ENCODE measurements around the gene PGBD5.
"Not testable (repeated sequence)": the region's sequence is repeated elsewhere in the genome, so short reads cannot be mapped to it uniquely, and the experiment has no call there.

The PGBD5 gene

GRCh38 chr1:230423951-230424350, 2.2 kb downstream of the PGBD5 start:
- Histone ChIP-seq H3K9me3 (ENCODE audit: low read length) (no peaks in the 10 kb centered on the region), H3K9ac (ENCODE audit: low read length) (no peak overlapping the region), H3K4me1 (ENCODE audit: insufficient read depth, low read length) (no peaks in the 10 kb centered on the region), H3K36me3 (ENCODE audit: insufficient read depth, low read length) (no peaks in the 10 kb centered on the region), H3K27ac (ENCODE audit: low read depth, low read length) (no peak overlapping the region), H3K4me3 (ENCODE audit: low read depth in 1 of 2, low read length in 2 of 2) (no peak overlapping the region), H3K27me3 (ENCODE audit: control insufficient read depth in 1 of 2, insufficient read depth in 2 of 2, low read length in 2 of 2) (peaks cover 21 to 41% of the 10 kb centered on the region in 2 donors)

DNA sequence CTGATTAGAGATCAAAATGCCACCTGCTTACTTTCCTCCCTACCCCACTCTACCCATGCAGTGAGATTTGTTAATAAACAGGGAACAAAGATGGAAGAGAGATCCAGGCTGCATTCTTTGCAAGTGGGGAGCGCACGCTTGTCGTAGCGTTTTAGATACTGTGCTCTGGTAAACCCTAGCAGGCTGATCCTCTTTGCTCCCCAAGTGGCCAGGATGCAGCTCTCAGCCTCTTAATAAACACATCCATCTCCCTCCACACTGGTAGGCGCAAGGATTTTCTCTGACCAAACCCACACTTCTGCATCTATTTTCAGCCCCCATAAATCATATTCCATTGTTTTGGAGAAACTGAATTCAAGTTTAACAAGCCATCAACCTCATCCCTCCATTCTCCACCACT, 2.9 kb downstream of the PGBD5 start:
- H3K27ac ChIP-seq (ENCODE audit: low read depth, low read length), result no peak overlapping the region
- H3K4me1 ChIP-seq (ENCODE audit: insufficient read depth, low read length), result no peaks in the 10 kb centered on the region
- H3K9me3 ChIP-seq (ENCODE audit: low read length), result no peaks in the 10 kb centered on the region
- H3K27me3 ChIP-seq (ENCODE audit: control insufficient read depth in 1 of 2, insufficient read depth in 2 of 2, low read length in 2 of 2), result peaks cover 21 to 41% of the 10 kb centered on the region in 2 donors
- H3K4me3 ChIP-seq (ENCODE audit: low read depth in 1 of 2, low read length in 2 of 2), result no peak overlapping the region
- H3K9ac ChIP-seq (ENCODE audit: low read length), result no peak overlapping the region
- no peaks in the 10 kb centered on the region for H3K36me3 ChIP-seq (ENCODE audit: insufficient read depth, low read length)

DNA sequence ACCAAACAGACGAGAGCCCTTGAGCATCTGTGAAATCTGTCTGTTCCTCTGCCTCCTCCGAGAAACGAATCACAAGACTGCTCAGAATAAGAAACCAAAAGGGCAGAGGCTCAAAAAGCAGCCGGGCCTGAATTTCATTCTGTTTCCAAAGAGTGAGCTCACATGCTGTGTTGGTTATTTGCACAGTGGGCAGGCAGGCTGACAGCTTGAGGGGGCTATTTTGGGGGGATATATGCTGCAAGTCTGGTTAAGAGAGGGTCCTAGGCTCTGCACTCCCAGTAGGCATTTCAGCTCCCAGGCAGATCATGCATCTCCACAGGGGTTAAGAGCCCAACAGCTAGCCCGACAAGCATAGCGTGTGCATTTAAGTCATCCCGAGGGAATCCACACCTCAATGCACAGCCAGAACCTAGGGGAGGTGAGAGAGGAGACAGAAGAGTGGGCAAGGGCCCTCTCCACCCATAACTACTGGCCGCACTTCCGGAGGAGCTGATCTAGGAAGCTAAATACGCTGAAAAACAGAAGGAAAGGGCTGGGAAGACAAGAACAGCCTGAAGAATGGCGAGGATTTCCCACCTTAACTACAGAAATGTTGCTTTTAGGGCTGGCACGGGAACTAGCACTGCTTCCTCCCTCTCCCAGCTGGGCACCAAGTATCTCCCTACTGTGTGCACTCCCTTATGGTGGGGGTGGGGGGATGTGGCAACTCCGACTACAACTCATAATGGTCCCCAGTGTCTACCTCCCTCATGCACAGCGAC, 3.7 kb downstream of the PGBD5 start:
- Histone ChIP-seq H3K27ac (ENCODE audit: low read depth, low read length) (no peak overlapping the region), H3K4me1 (ENCODE audit: insufficient read depth, low read length) (no peaks in the 10 kb centered on the region), H3K36me3 (ENCODE audit: insufficient read depth, low read length) (no peaks in the 10 kb centered on the region), H3K4me3 (ENCODE audit: low read depth in 1 of 2, low read length in 2 of 2) (no peak overlapping the region), H3K9ac (ENCODE audit: low read length) (no peak overlapping the region), H3K9me3 (ENCODE audit: low read length) (no peaks in the 10 kb centered on the region), H3K27me3 (ENCODE audit: control insufficient read depth in 1 of 2, insufficient read depth in 2 of 2, low read length in 2 of 2) (peaks cover 21 to 41% of the 10 kb centered on the region in 2 donors)

- H3K4me3 ChIP-seq (ENCODE audit: low read depth in 1 of 2, low read length in 2 of 2), result no peak overlapping the region
- H3K36me3 ChIP-seq (ENCODE audit: insufficient read depth, low read length), result no peaks in the 10 kb centered on the region
- no peak overlapping the region for H3K27ac ChIP-seq (ENCODE audit: low read depth, low read length)
- no peaks in the 10 kb centered on the region for H3K9me3 ChIP-seq (ENCODE audit: low read length)
- peaks cover 21 to 41% of the 10 kb centered on the region in 2 donors for H3K27me3 ChIP-seq (ENCODE audit: control insufficient read depth in 1 of 2, insufficient read depth in 2 of 2, low read length in 2 of 2)
- no peaks in the 10 kb centered on the region for H3K4me1 ChIP-seq (ENCODE audit: insufficient read depth, low read length)
- H3K9ac ChIP-seq (ENCODE audit: low read length), result no peak overlapping the region
Observed at GRCh38 chr1:230421481-230421880, 4.7 kb downstream of the PGBD5 start.

- H3K27ac ChIP-seq (ENCODE audit: low read depth, low read length); H3K9ac ChIP-seq (ENCODE audit: low read length); H3K9me3 ChIP-seq (ENCODE audit: low read length); H3K4me3 ChIP-seq (ENCODE audit: low read depth in 1 of 2, low read length in 2 of 2); H3K4me1 ChIP-seq (ENCODE audit: insufficient read depth, low read length); H3K36me3 ChIP-seq (ENCODE audit: insufficient read depth, low read length): not testable (repeated sequence)
- peaks cover 21 to 40% of the 10 kb centered on the region in 2 donors for H3K27me3 ChIP-seq (ENCODE audit: control insufficient read depth in 1 of 2, insufficient read depth in 2 of 2, low read length in 2 of 2)
Observed at GRCh38 chr1:230420372-230420771, 5.8 kb downstream of the PGBD5 start.

GRCh38 chr1:230416430-230416829, 9.7 kb downstream of the PGBD5 start:
- Histone ChIP-seq H3K9ac (ENCODE audit: low read length) (no peak overlapping the region), H3K9me3 (ENCODE audit: low read length) (no peaks in the 10 kb centered on the region), H3K36me3 (ENCODE audit: insufficient read depth, low read length) (no peaks in the 10 kb centered on the region), H3K4me1 (ENCODE audit: insufficient read depth, low read length) (no peaks in the 10 kb centered on the region), H3K27ac (ENCODE audit: low read depth, low read length) (no peak overlapping the region), H3K4me3 (ENCODE audit: low read depth in 1 of 2, low read length in 2 of 2) (no peak overlapping the region), H3K27me3 (ENCODE audit: control insufficient read depth in 1 of 2, insufficient read depth in 2 of 2, low read length in 2 of 2) (peaks cover 0 to 4% of the 10 kb centered on the region in 2 donors)

- no peak overlapping the region for H3K27ac ChIP-seq (ENCODE audit: low read depth, low read length)
- H3K4me1 ChIP-seq (ENCODE audit: insufficient read depth, low read length), result no peaks in the 10 kb centered on the region
- H3K9me3 ChIP-seq (ENCODE audit: low read length), result no peaks in the 10 kb centered on the region
- H3K9ac ChIP-seq (ENCODE audit: low read length), result no peak overlapping the region
- H3K36me3 ChIP-seq (ENCODE audit: insufficient read depth, low read length), result no peaks in the 10 kb centered on the region
- no peak overlapping the region for H3K4me3 ChIP-seq (ENCODE audit: low read depth in 1 of 2, low read length in 2 of 2)
- H3K27me3 ChIP-seq (ENCODE audit: control insufficient read depth in 1 of 2, insufficient read depth in 2 of 2, low read length in 2 of 2), result no peaks in the 10 kb centered on the region
Observed at GRCh38 chr1:230415405-230416132, 10.6 kb downstream of the PGBD5 start.

GRCh38 chr1:230414694-230415093, 11.4 kb downstream of the PGBD5 start:
- Histone ChIP-seq H3K4me3 (ENCODE audit: low read depth in 1 of 2, low read length in 2 of 2) (no peak overlapping the region), H3K4me1 (ENCODE audit: insufficient read depth, low read length) (no peaks in the 10 kb centered on the region), H3K9me3 (ENCODE audit: low read length) (no peaks in the 10 kb centered on the region), H3K27ac (ENCODE audit: low read depth, low read length) (no peak overlapping the region), H3K36me3 (ENCODE audit: insufficient read depth, low read length) (no peaks in the 10 kb centered on the region), H3K27me3 (ENCODE audit: control insufficient read depth in 1 of 2, insufficient read depth in 2 of 2, low read length in 2 of 2) (no peaks in the 10 kb centered on the region), H3K9ac (ENCODE audit: low read length) (no peak overlapping the region)

- no peaks in the 10 kb centered on the region for H3K4me1 ChIP-seq (ENCODE audit: insufficient read depth, low read length)
- H3K9me3 ChIP-seq (ENCODE audit: low read length), result no peaks in the 10 kb centered on the region
- H3K27ac ChIP-seq (ENCODE audit: low read depth, low read length), result no peak overlapping the region
- no peak overlapping the region for H3K4me3 ChIP-seq (ENCODE audit: low read depth in 1 of 2, low read length in 2 of 2)
- H3K36me3 ChIP-seq (ENCODE audit: insufficient read depth, low read length), result no peaks in the 10 kb centered on the region
- H3K9ac ChIP-seq (ENCODE audit: low read length), result no peak overlapping the region
- no peaks in the 10 kb centered on the region for H3K27me3 ChIP-seq (ENCODE audit: control insufficient read depth in 1 of 2, insufficient read depth in 2 of 2, low read length in 2 of 2)
Observed at GRCh38 chr1:230414102-230414501, 12.0 kb downstream of the PGBD5 start.

GRCh38 chr1:230413061-230413460, 13.1 kb downstream of the PGBD5 start:
- no peaks in the 10 kb centered on the region for H3K27me3 ChIP-seq (ENCODE audit: control insufficient read depth in 1 of 2, insufficient read depth in 2 of 2, low read length in 2 of 2)
- no peaks in the 10 kb centered on the region for H3K4me1 ChIP-seq (ENCODE audit: insufficient read depth, low read length)
- no peak overlapping the region for H3K9ac ChIP-seq (ENCODE audit: low read length)
- H3K4me3 ChIP-seq (ENCODE audit: low read depth in 1 of 2, low read length in 2 of 2), result no peak overlapping the region
- H3K9me3 ChIP-seq (ENCODE audit: low read length), result no peaks in the 10 kb centered on the region
- H3K36me3 ChIP-seq (ENCODE audit: insufficient read depth, low read length), result no peaks in the 10 kb centered on the region
- no peak overlapping the region for H3K27ac ChIP-seq (ENCODE audit: low read depth, low read length)

DNA sequence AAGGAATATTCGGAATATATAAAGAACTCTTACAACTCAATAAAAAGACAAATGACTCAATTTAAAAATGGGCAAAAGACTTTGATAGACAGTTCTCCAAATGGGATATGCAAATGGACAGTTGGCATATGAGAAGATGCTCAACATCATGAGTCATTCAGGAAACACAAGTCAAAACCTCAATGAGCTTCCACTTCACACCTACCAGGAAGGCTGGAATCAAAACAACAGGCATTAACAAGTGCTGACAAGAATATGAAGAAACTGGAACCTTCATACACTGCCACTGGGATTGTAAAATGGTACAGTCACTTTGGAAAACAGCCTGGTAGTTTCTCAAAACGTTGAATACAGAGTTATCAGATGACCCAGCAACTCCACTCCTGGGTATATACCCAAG, 17.2 kb downstream of the PGBD5 start:
- Histone ChIP-seq H3K4me3 (ENCODE audit: low read depth in 1 of 2, low read length in 2 of 2) (no peak overlapping the region), H3K36me3 (ENCODE audit: insufficient read depth, low read length) (no peaks in the 10 kb centered on the region), H3K9me3 (ENCODE audit: low read length) (no peaks in the 10 kb centered on the region), H3K9ac (ENCODE audit: low read length) (no peak overlapping the region), H3K27ac (ENCODE audit: low read depth, low read length) (no peak overlapping the region), H3K4me1 (ENCODE audit: insufficient read depth, low read length) (no peaks in the 10 kb centered on the region), H3K27me3 (ENCODE audit: control insufficient read depth in 1 of 2, insufficient read depth in 2 of 2, low read length in 2 of 2) (no peaks in the 10 kb centered on the region)

DNA sequence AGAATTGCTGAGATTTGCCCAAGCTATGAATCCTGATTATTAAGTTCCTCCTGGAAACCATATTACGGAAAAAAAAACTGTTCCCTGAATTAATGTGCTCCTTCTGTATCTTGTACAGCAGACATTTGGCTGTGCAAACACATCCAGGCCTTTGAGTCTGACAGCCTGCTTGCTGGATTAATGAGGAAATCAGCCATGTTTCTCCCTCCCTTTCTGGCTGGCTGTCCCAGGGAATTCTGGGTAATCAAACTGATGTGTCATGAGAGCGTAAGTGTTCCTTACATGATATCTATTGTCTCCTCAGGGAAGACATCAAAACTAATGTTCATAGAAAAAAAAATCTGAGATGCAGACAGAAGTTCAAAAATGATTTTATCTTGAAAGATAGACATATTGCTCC, 18.8 kb downstream of the PGBD5 start:
- Histone ChIP-seq H3K27ac (ENCODE audit: low read depth, low read length) (no peak overlapping the region), H3K4me3 (ENCODE audit: low read depth in 1 of 2, low read length in 2 of 2) (no peak overlapping the region), H3K36me3 (ENCODE audit: insufficient read depth, low read length) (no peaks in the 10 kb centered on the region), H3K27me3 (ENCODE audit: control insufficient read depth in 1 of 2, insufficient read depth in 2 of 2, low read length in 2 of 2) (no peaks in the 10 kb centered on the region), H3K9me3 (ENCODE audit: low read length) (no peaks in the 10 kb centered on the region), H3K9ac (ENCODE audit: low read length) (no peak overlapping the region), H3K4me1 (ENCODE audit: insufficient read depth, low read length) (no peaks in the 10 kb centered on the region)

Data from muscle layer of colon (tissue), 2 donors.